ENCODE measurements around the gene DERA. TPM values are rescaled to one million over a fixed set of nuclear protein-coding genes. Genes with fewer than 3 reads are reported as not detected.

Gene DERA
- 41.9 and 49.8 TPM in 2 replicates for total RNA-seq
- long read RNA-seq, transcript DERA-201 (9 exons, 1,705 nt), result major isoform, 202 of 253 reads
- long read RNA-seq, transcript DERA-209 (8 exons, 854 nt), result minor isoform, 5 of 253 reads
- long read RNA-seq, partial matches to known transcripts, result 16 of 253 reads
- long read RNA-seq, other reads (novel, unspliced or antisense), result 29 of 253 reads

DNA sequence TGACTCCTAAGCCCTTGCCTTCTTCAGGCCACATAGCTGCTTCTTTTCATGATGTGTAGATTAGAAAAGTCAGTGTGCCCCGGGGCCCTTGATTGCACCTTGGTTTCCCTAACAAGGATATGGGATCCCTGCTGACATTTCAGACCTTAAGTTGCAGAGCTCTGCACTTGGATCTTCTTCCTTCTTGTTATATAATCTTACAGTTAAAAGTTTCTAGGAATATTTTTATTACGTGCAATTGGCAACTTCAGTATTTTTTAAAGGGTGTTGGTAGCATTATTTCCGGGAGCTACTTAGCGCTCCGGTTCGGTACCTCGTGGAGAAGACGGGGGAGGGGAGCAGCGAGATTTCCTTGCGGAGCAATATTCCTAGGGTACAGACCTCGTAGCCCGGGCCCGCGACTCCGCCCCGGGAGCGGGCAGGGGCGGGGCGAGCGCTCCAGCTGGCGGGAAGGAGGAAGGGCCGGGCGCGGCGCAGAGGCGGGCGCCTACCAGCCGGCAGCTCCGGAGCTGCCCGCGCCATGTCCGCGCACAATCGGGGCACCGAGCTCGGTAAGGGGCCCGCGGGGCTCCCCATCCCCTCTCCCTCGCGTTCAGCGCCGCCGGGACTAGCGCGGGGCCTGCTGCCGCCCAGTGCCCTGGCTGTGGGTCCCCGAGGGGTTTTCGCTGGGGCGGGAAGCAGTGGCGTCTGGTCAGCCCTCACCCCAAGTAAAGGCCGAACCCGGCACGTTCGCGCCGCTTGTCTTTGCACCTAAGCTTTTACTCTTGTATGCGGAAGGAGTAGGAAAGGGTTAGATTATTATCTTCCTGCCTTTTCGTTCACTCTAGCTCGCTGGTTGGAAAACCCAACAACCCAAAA, at the start of gene DERA:
TSS of gene DERA (plus strand) at position 469 of the 858 bp plus-strand sequence. CDS start at position 521, 52 bp downstream.
- Mint-ChIP-seq H3K9me3 (ENCODE audit: low read depth) (no peaks in the 10 kb centered on the region), H3K4me1 (ENCODE audit: low read depth) (peaks cover 13% of the 10 kb centered on the region), H3K36me3 (ENCODE audit: insufficient read depth) (no peaks in the 10 kb centered on the region), H3K27me3 (no peaks in the 10 kb centered on the region), H3K4me3 (ENCODE audit: low read depth) (peak within 1 kb of the TSS; percentile 82), H3K27ac (peak within 1 kb of the TSS; percentile 92)
- TF ChIP-seq, protein P1, sequence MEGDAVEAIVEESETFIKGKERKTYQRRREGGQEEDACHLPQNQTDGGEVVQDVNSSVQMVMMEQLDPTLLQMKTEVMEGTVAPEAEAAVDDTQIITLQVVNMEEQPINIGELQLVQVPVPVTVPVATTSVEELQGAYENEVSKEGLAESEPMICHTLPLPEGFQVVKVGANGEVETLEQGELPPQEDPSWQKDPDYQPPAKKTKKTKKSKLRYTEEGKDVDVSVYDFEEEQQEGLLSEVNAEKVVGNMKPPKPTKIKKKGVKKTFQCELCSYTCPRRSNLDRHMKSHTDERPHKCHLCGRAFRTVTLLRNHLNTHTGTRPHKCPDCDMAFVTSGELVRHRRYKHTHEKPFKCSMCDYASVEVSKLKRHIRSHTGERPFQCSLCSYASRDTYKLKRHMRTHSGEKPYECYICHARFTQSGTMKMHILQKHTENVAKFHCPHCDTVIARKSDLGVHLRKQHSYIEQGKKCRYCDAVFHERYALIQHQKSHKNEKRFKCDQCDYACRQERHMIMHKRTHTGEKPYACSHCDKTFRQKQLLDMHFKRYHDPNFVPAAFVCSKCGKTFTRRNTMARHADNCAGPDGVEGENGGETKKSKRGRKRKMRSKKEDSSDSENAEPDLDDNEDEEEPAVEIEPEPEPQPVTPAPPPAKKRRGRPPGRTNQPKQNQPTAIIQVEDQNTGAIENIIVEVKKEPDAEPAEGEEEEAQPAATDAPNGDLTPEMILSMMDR (IDR thresholded peaks at IDR 0.05; ENCODE audit: unreplicated experiment), result peak; percentile 11
- peak; percentile 82 for DNase-seq (ENCODE audit: low spot score, unreplicated experiment)

DNA sequence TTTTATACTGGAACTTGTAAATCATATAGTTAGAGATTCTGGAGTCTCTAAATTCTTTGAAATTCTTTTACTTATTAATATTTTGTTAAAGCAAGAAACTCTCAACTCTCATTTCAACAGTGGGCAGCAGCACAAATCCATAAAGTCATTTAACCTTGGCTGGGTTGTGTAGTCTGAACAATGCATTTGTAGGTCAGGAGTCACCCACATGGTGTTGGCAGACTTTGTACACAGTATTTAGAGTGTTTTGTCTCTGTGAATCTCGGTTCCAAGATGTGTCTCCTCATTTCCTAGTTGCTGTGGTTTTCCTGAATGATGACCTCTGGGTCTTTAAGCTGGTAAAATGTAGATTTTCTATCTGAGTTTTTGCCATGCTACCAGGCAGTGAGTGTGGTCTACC, 49.7 kb upstream of the DERA start:
- Mint-ChIP-seq H3K27me3 (no peaks in the 10 kb centered on the region), H3K4me3 (ENCODE audit: low read depth) (no peak overlapping the region), H3K36me3 (ENCODE audit: insufficient read depth) (no peaks in the 10 kb centered on the region), H3K27ac (no peak overlapping the region), H3K9me3 (ENCODE audit: low read depth) (no peaks in the 10 kb centered on the region), H3K4me1 (ENCODE audit: low read depth) (no peaks in the 10 kb centered on the region)
- no peak for DNase-seq (ENCODE audit: low spot score, unreplicated experiment)
- TF ChIP-seq, protein P1 (IDR thresholded peaks at IDR 0.05; ENCODE audit: unreplicated experiment), result no peak

DNA sequence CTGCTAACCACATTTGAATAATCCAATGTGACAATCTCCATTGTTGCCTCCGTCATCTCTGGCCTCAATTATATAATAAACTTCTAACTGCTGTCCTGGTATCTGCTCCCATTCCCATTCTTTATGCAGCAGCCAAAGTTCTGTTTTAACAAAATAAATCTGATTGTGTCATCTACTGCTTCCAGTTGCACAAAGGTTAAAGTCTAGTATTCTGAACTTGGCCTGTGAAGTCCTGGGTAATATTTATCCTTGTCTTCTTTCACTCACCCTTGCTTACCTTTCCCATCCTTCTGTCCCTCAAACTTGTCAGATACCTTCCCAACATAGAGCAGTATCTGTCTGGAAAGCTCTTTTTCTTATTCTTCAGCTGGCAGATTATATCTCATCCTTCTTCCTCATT, 48.3 kb upstream of the DERA start:
- H3K27ac Mint-ChIP-seq, result no peak overlapping the region
- DNase-seq (ENCODE audit: low spot score, unreplicated experiment), result no peak
- no peak overlapping the region for H3K4me3 Mint-ChIP-seq (ENCODE audit: low read depth)
- no peaks in the 10 kb centered on the region for H3K36me3 Mint-ChIP-seq (ENCODE audit: insufficient read depth)
- TF ChIP-seq, protein P1 (IDR thresholded peaks at IDR 0.05; ENCODE audit: unreplicated experiment), result no peak
- H3K4me1 Mint-ChIP-seq (ENCODE audit: low read depth), result no peaks in the 10 kb centered on the region
- H3K9me3 Mint-ChIP-seq (ENCODE audit: low read depth), result no peaks in the 10 kb centered on the region
- H3K27me3 Mint-ChIP-seq, result no peaks in the 10 kb centered on the region

DNA sequence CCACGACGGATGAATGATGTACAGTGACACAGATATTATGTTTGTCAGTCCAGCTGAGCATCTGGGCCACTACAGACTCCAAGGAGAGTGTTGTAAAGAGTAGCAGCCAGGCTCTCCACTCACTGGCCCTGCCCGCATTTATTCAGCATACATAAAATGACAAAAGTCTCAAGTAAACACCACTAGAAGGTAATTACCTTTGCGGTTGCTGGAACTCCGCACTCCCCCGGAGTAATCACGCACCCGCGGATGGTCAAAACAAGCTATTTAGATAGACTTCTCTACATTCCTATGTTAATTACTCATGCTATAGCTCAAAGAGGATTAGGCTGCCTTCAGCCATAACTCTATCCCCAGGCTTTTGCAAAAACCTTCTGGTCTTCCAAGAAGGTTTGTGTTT, 47.8 kb upstream of the DERA start:
- H3K36me3 Mint-ChIP-seq (ENCODE audit: insufficient read depth), result no peaks in the 10 kb centered on the region
- DNase-seq (ENCODE audit: low spot score, unreplicated experiment), result no peak
- TF ChIP-seq, protein P1 (IDR thresholded peaks at IDR 0.05; ENCODE audit: unreplicated experiment), result no peak
- H3K27me3 Mint-ChIP-seq, result no peaks in the 10 kb centered on the region
- no peaks in the 10 kb centered on the region for H3K9me3 Mint-ChIP-seq (ENCODE audit: low read depth)
- H3K4me1 Mint-ChIP-seq (ENCODE audit: low read depth), result no peaks in the 10 kb centered on the region
- no peak overlapping the region for H3K27ac Mint-ChIP-seq
- no peak overlapping the region for H3K4me3 Mint-ChIP-seq (ENCODE audit: low read depth)

DNA sequence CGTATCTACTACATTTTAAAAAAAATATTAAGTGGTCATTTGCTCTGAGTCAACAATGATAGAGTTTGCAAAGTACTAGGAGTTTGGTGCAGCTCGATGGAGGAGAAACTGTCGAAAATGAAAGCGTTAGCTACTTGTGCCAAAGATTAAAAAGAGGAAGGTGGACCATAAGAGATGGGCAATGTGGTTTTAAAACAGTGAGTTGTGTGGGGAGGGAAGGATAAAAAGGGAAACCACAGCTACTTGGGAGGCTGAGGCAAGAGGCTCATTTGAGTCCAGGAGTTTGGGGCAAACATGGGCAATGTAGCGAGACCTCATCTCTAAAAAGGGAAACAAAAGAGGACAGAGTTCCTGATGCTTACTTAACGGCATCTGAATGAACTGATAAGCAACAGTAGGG, 47.1 kb upstream of the DERA start:
- DNase-seq (ENCODE audit: low spot score, unreplicated experiment), result no peak
- Mint-ChIP-seq H3K36me3 (ENCODE audit: insufficient read depth) (no peaks in the 10 kb centered on the region), H3K4me3 (ENCODE audit: low read depth) (no peak overlapping the region), H3K4me1 (ENCODE audit: low read depth) (no peaks in the 10 kb centered on the region), H3K27ac (no peak overlapping the region), H3K27me3 (no peaks in the 10 kb centered on the region), H3K9me3 (ENCODE audit: low read depth) (no peaks in the 10 kb centered on the region)
- TF ChIP-seq, protein P1 (IDR thresholded peaks at IDR 0.05; ENCODE audit: unreplicated experiment), result no peak

All from progenitor cell of endocrine pancreas (in vitro differentiated cells).